HG03565 (cell line): Measurements from ENCODE around the gene PCDHAC2.

Experiments used
- ATAC-seq: cut with Tn5 transposase; IDR thresholded peaks from one replicate; pipeline ENCODE4 v1.9.1; 2021; ENCODE audit warnings: mild to moderate bottlenecking, moderate library complexity; ENCODE audit not compliant: unreplicated experiment

PCDHAC2 gene

GRCh38 chr5:140988100-140988499 lies 21.8 kb downstream of the PCDHAC2 start:
- ATAC-seq: no peak

DNA sequence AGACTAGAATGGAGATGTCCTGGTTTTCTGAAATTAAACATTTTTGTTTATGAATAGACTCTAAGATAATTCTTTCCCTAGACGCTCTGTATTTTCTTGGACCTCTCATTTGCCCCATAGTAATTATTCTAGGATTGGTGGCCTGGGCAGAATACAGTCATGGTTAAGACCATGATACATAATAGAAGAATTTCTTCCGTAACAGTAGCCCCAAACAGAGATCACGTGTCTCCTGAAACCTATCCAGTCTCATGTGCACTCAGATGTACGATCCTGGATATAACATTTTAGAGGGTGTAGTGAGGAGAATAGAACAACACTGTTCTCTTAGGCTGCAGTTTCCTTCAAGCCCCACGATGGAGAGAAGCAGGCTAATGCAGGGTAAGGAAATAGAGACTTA lies 22.3 kb downstream of the PCDHAC2 start:
- ATAC-seq: no peak

DNA sequence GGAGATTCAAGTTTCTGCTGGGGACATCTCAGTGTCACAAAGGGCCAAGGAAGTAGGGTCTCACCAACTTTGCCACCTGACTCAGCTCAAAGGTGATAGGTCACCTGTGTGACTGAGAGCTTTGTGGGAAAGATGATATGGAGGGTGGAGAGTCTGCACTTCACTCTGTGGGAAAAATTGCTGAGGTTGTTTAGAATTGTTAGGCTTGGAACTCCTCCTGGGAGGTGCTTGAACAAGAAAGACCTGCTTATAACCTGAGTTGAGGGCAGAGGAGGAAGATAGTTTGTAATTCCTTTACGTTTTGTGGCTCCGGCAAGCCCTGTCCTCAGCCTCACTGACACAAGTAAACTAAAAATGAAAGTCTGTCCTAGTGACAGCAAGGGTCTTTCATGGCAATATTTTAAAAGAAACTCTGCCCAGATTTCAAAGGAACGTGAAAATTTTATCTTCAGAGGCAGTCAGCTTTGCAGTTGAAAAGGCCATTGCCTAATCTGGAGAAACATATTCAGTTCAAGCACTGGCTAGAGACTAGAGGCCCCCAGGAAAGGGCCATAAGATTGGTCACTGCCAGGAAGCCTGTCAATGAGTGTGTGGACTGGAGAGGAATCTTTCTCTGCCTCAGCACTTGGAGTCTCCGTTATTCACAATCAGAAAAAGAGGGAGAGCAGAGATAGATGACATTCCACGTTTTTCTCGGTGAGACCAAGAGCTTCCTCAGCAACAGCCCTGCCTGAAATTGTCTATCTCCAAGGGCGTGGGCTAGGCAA lies 23.2 kb downstream of the PCDHAC2 start:
- ATAC-seq: no peak

- ATAC-seq: no peak
Measured at GRCh38 chr5:140992828-140993227, 26.6 kb downstream of the PCDHAC2 start.

DNA sequence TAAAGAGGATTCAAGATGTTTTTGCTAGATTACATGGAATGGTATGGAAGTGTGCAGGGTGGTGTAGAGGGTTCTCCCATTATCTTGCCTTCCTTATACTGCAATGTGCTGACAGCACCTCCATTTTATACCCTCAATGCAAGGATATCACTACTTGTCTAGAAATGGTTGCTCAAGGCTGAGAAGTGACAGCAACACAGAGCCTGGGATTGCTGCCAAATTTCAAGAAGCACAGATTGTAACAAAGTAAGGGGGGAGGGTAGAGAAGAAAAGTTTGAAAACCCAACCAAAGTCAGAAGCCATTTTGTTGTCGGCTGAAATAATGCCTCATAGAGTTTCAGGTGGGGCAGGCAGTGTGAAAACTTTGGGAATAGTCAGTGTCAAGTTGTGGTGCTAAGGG lies 29.8 kb downstream of the PCDHAC2 start:
- no peak for ATAC-seq

DNA sequence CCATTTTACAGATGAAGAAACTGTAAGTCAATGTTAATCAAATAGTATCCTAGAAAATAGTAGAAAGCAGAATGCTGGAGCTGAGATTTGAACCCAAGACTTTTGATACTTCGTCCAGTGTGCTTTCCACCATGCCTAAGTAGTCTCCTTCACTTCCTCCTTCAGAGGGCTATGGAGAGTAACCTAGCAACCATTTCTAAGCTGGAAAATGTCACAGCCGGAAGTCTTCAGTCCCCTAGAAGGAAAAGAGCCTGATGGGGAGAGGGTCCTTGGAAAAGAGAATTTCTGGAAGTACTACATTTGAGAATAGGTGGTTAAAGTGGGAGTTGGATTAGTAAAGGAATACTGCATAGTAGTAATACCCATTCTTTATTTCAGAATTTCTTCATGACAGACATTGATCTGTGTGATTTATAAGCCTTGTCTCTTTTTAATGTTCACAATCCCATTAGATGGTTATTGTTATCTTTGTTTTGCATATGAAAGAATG lies 32.7 kb downstream of the PCDHAC2 start:
- ATAC-seq: no peak

GRCh38 chr5:141001446-141001843 lies 35.2 kb downstream of the PCDHAC2 start:
- no peak for ATAC-seq

GRCh38 chr5:141001844-141002604 lies 35.7 kb downstream of the PCDHAC2 start:
- ATAC-seq: no peak

- ATAC-seq: no peak
Measured at GRCh38 chr5:141002605-141002965, 36.3 kb downstream of the PCDHAC2 start.

- no peak for ATAC-seq
Measured at GRCh38 chr5:141003031-141003430, 36.8 kb downstream of the PCDHAC2 start.

DNA sequence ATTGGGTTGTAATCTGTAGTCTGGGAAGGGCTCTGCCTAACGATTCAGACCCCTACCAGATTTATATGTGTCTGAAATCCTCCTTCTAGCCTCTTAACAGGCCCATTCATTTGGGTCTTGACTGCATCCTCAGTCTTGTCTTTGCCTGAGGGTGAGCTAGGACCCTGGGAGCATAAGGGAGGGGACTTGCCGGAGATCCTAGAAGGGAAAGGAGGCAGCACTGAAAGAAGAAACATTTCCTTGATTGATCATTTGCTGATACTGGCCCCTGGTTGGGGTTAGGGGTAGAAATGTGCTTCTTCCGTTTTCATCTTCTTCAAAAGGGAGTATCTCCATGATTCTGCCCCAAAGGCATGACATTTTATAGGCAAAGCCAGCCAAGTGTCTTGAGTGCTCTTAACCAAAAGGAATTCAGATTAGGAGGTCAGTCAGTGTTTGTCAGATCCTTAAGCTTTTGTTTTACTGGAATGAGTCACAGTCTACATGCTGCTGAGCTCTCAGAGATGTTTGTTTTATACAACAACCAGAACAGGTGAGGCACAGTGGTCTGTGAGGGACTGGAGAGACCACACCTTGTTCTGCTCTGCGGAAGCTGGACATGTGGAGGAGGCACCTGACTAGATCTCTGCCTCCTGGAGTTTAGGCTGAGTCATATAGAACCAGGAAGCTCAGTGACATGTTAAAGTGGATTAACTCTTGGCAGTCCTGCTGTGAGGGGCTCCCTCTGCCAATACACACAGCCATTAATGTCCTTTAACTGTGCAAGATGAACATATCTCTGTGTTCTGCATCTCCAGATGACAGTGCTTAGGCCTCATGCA lies 37.7 kb downstream of the PCDHAC2 start:
- ATAC-seq: no peak

DNA sequence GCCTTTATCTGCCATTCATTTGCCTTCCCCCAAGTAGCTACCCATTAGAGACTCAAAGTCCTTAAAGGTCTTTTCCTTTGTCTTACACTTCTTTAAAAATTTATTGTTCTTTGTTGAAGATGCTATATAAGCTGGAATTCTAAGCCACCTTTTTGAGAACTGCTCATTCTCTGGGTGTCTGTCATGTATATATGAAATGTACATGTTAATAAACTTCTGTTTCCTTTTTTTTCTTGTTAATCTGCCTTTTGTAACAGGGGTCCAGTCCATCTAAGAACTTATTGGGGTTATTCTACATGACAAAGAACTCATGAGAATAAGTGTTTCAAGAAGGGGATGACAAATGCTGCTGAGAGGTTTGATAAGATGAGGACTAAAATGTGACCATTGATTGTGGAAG lies 41.5 kb downstream of the PCDHAC2 start:
- no peak for ATAC-seq

- no peak for ATAC-seq
Measured at GRCh38 chr5:141010047-141010793, 43.9 kb downstream of the PCDHAC2 start.

DNA sequence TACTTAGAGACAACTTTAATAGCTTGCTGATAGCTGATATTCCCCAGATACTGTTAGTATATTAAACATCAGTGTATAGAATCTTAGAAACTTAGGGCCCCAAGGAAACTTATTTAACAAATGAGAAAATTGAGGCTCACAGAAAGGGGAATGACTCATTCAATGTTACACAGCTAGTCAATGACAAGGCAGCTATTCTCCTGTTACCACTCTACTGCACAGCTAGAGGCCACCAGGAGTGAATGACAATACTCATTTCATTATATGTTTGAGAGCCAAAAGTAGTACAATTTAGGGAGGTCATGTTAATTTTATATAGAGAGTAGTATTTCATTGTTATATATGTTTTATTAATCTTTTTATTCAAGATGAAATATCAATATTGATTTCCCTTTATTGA lies 51.7 kb downstream of the PCDHAC2 start:
- no peak for ATAC-seq
